Stimulated activated naive CD4-positive, alpha-beta T cell treated with Interleukin-2 at 50 U/mL for 16 hours (primary cell): ENCODE measurements around the gene MYMX.

Experiments
- DNase-seq: peaks from one replicate; lab custom pipeline; 2025; lab: John Stamatoyannopoulos, UW

Gene MYMX

GRCh38 chr6:44232676-44233566 is 16.2 kb downstream of the MYMX start:
- DNase-seq = no peak

- no peak for DNase-seq
These were observed 16.9 kb downstream of the MYMX start for GRCh38 chr6:44233567-44234100.

GRCh38 chr6:44234101-44235025 is 17.6 kb downstream of the MYMX start:
- DNase-seq = no peak

GRCh38 chr6:44235269-44235668 is 18.5 kb downstream of the MYMX start:
- DNase-seq = no peak

- no peak for DNase-seq
These were observed 19.3 kb downstream of the MYMX start for GRCh38 chr6:44235891-44236516.

- DNase-seq = peak; percentile 64
These were observed 20.5 kb downstream of the MYMX start for GRCh38 chr6:44237021-44237812.

- DNase-seq = peak; percentile 75
These were observed 21.2 kb downstream of the MYMX start for GRCh38 chr6:44237813-44238433.

GRCh38 chr6:44238687-44239350 is 22.1 kb downstream of the MYMX start:
- no peak for DNase-seq

GRCh38 chr6:44243345-44243744 is 26.6 kb downstream of the MYMX start:
- no peak for DNase-seq

GRCh38 chr6:44245391-44245911 is 28.7 kb downstream of the MYMX start:
- no peak for DNase-seq

GRCh38 chr6:44245912-44246662 is 29.4 kb downstream of the MYMX start:
- DNase-seq = peak; percentile 81

- DNase-seq = peak; percentile 95
These were observed 30.1 kb downstream of the MYMX start, which contains the start of gene HSP90AB1 for GRCh38 chr6:44246663-44247337. Gene HSP90AB1, plus strand, starts transcription at chr6:44247101. Its CDS starts 1,529 bp downstream, at chr6:44248630.

GRCh38 chr6:44247338-44248302 is 30.9 kb downstream of the MYMX start:
- peak; percentile 88 for DNase-seq

GRCh38 chr6:44248579-44248978 is 31.9 kb downstream of the MYMX start:
- DNase-seq = no peak

- no peak for DNase-seq
These were observed 32.5 kb downstream of the MYMX start for GRCh38 chr6:44249082-44249748.

GRCh38 chr6:44250067-44250717 is 33.5 kb downstream of the MYMX start:
- DNase-seq = no peak
